Uterus (tissue), 2 donors: ENCODE results near the gene GAPT.

Experiments used
- POLR2A ChIP-seq, 2 donors: fragments of 450-650 bp; IDR thresholded peaks; one replicate each; pipeline ENCODE4 v1.6.1; 2016; ENCODE audit warnings: antibody characterized with exemption in 2 of 2, mild to moderate bottlenecking in 1 of 2, moderate library complexity in 1 of 2
- TF ChIP-seq, protein P1 (sequence below), 4 experiments: fragments of 200-600 bp in 2 of 4; fragments of 450-650 bp in 2 of 4; sonication (generic) in 2 of 4; IDR thresholded peaks; one replicate each; pipeline ENCODE4 v1.5.1; 2016 to 2019; ENCODE audit warnings: antibody characterized with exemption in 4 of 4, mild to moderate bottlenecking in 2 of 4, moderate library complexity in 1 of 4

- TF ChIP-seq, protein P1, sequence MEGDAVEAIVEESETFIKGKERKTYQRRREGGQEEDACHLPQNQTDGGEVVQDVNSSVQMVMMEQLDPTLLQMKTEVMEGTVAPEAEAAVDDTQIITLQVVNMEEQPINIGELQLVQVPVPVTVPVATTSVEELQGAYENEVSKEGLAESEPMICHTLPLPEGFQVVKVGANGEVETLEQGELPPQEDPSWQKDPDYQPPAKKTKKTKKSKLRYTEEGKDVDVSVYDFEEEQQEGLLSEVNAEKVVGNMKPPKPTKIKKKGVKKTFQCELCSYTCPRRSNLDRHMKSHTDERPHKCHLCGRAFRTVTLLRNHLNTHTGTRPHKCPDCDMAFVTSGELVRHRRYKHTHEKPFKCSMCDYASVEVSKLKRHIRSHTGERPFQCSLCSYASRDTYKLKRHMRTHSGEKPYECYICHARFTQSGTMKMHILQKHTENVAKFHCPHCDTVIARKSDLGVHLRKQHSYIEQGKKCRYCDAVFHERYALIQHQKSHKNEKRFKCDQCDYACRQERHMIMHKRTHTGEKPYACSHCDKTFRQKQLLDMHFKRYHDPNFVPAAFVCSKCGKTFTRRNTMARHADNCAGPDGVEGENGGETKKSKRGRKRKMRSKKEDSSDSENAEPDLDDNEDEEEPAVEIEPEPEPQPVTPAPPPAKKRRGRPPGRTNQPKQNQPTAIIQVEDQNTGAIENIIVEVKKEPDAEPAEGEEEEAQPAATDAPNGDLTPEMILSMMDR (IDR thresholded peaks at IDR 0.05), result peak; percentile 60 to 77 (median 68)
- TF ChIP-seq POLR2A (IDR thresholded peaks at IDR 0.05), result no peak
Observed at GRCh38 chr5:58462623-58463230, 28.5 kb upstream of the GAPT start.
